A673 (cell line): Measurements from ENCODE around the gene GAK. TPM values are rescaled to one million over a fixed set of nuclear protein-coding genes. Genes with fewer than 3 reads are reported as not detected.

Source experiments
- BruUV-seq: library from RNA; stranded (reverse); fragments of 400-500 nt; replicated peaks from 2 replicates; lab custom pipeline; 2021; lab: Mats Ljungman, UMichigan
- CTCF ChIA-PET: fragments of 300-600 bp; sonication (Branson Sonifier 250); formaldehyde crosslinking; loops from one replicate; lab custom pipeline; 2022; ENCODE audit warnings: antibody characterized with exemption; lab: Charles Lee
- POLR2A ChIA-PET: fragments of 300-600 bp; sonication (Branson Sonifier 250); formaldehyde crosslinking; loops from one replicate; lab custom pipeline; 2022; ENCODE audit warnings: antibody characterized with exemption; ENCODE audit not compliant: low non-redundant PET; lab: Charles Lee
- DNase-seq: peaks from one replicate; pipeline ENCODE4 v3.0.0-alpha.2; 2015; ENCODE audit warnings: low spot score
- H3K27ac ChIP-seq: fragments of 200-600 bp; sonication (generic); 2 replicates; pipeline ENCODE4 v1.5.1; 2016; ENCODE audit warnings: mixed run types, low read depth, mild to moderate bottlenecking, mixed read lengths, antibody characterized with exemption, low read length; ENCODE audit not compliant: poor library complexity, severe bottlenecking
- H3K27me3 ChIP-seq: fragments of 200-600 bp; sonication (generic); replicated peaks from 2 replicates; pipeline ENCODE4 v1.6.1; 2017; ENCODE audit warnings: mixed run types, low read depth, mild to moderate bottlenecking, mixed read lengths, antibody characterized with exemption, low read length; ENCODE audit not compliant: insufficient read depth, poor library complexity
- H3K36me3 ChIP-seq: fragments of 200-600 bp; sonication (generic); 2 replicates; pipeline ENCODE4 v1.6.1; 2016; ENCODE audit warnings: mixed run types, mild to moderate bottlenecking, mixed read lengths, antibody characterized with exemption, low read length; ENCODE audit not compliant: insufficient read depth, poor library complexity, severe bottlenecking
- H3K4me1 ChIP-seq: fragments of 200-600 bp; sonication (generic); 2 replicates; pipeline ENCODE4 v1.6.1; 2017; ENCODE audit warnings: mixed run types, mild to moderate bottlenecking, mixed read lengths, antibody characterized with exemption, low read length; ENCODE audit not compliant: insufficient read depth, poor library complexity, severe bottlenecking
- H3K4me3 ChIP-seq: fragments of 200-600 bp; sonication (generic); 2 replicates; pipeline ENCODE4 v1.5.1; 2016; ENCODE audit warnings: low read depth, mixed run types, mild to moderate bottlenecking, mixed read lengths, low read length; ENCODE audit not compliant: poor library complexity, severe bottlenecking
- H3K9me3 ChIP-seq: fragments of 200-600 bp; sonication (generic); 2 replicates; pipeline ENCODE4 v1.6.1; 2016; ENCODE audit warnings: mixed run types, low read depth, mild to moderate bottlenecking, mixed read lengths, antibody characterized with exemption, low read length; ENCODE audit not compliant: poor library complexity, severe bottlenecking
- EZH2 ChIP-seq: fragments of 200-600 bp; sonication (generic); IDR thresholded peaks from 2 replicates; pipeline ENCODE4 v1.6.1; 2017; ENCODE audit warnings: borderline replicate concordance, low read depth, mild to moderate bottlenecking, mixed read lengths, antibody characterized with exemption, low read length; ENCODE audit not compliant: poor library complexity, severe bottlenecking
- intact Hi-C: fragments of 100-400 bp; cut with micrococcal nuclease; formaldehyde crosslinking; loops from one replicate; pipeline ENCODE4 v1.10.0; 2022; ENCODE audit not compliant: unreplicated experiment
- total RNA-seq: library from RNA; stranded (reverse); gene quantifications from 2 replicates; pipeline ENCODE4 v1.2.3, GENCODE V29; 2021
- TF ChIP-seq, protein P1 (sequence below): fragments of 300-800, 200-600 bp; sonication (generic); conservative IDR thresholded peaks from 2 replicates; pipeline ENCODE4 v1.5.1; 2017; ENCODE audit warnings: low read depth, mild to moderate bottlenecking, antibody characterized with exemption, low read length, moderate library complexity, mixed read lengths

The GAK gene
- total RNA-seq, 1 experiment from 2014 or later = 96.2 TPM

DNA sequence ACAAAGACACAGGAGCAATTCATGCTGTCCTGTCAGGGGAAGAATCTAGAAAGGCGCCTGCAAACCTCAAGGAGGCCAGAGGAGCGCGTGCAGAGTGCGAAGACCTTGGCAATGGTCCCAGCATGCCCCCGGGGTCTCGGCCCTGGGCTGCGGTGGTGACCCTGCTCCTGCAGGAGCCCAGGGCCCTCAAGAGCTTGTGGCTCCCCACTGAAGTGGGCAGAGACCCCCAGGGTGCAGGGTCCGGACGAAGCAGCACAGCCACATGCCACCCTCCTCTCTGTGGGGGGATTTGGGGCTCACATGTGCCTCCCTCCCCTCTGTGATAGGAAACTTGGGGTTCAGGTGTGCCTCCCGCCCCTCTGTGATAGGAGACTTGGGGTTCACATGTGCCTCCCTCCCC, 39.3 kb downstream of the GAK start:
- ChIA-PET POLR2A (no interaction called here), CTCF (no interaction called here)
- TF ChIP-seq EZH2 = no peak
- TF ChIP-seq, protein P1, sequence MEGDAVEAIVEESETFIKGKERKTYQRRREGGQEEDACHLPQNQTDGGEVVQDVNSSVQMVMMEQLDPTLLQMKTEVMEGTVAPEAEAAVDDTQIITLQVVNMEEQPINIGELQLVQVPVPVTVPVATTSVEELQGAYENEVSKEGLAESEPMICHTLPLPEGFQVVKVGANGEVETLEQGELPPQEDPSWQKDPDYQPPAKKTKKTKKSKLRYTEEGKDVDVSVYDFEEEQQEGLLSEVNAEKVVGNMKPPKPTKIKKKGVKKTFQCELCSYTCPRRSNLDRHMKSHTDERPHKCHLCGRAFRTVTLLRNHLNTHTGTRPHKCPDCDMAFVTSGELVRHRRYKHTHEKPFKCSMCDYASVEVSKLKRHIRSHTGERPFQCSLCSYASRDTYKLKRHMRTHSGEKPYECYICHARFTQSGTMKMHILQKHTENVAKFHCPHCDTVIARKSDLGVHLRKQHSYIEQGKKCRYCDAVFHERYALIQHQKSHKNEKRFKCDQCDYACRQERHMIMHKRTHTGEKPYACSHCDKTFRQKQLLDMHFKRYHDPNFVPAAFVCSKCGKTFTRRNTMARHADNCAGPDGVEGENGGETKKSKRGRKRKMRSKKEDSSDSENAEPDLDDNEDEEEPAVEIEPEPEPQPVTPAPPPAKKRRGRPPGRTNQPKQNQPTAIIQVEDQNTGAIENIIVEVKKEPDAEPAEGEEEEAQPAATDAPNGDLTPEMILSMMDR = no peak
- BruUV-seq = no TSS peak
- intact Hi-C loops = no loop called here
- Histone ChIP-seq H3K27me3 (no peaks in the 10 kb centered on the region), H3K27ac (no peak overlapping the region), H3K4me1 (no peaks in the 10 kb centered on the region), H3K9me3 (no peaks in the 10 kb centered on the region), H3K4me3 (no peak overlapping the region), H3K36me3 (peaks cover 7% of the 10 kb centered on the region)
- no peak for DNase-seq

DNA sequence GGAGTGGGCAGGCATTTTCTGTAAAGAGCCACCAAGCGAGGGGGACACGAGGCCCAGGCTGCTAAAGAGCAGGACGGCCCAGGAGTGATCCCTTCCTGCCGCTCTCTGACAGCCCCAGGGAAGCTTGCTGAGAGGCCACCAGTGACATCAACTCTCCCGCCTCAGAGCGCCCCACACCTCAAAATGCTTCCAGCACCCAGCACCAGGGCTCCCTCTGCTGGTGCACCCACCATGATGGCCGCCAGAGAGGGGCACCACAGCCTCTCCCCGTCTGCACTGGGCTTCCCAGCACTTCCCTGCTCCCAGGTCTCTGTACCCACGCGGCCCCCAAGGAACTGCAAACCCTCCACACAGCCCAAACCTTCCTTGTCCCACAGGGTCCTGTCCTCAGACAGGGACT, 40.4 kb downstream of the GAK start:
- Histone ChIP-seq H3K4me1 (no peaks in the 10 kb centered on the region), H3K4me3 (no peak overlapping the region), H3K27ac (no peak overlapping the region), H3K9me3 (no peaks in the 10 kb centered on the region), H3K36me3 (peaks cover 7% of the 10 kb centered on the region), H3K27me3 (no peaks in the 10 kb centered on the region)
- intact Hi-C loops = no loop called here
- POLR2A ChIA-PET = no interaction called here
- CTCF ChIA-PET = no interaction called here
- BruUV-seq = no TSS peak
- TF ChIP-seq EZH2 = no peak
- TF ChIP-seq, protein P1 = peak; percentile 39; the same call in 1 of the 2 replicates
- DNase-seq = peak; percentile 26

DNA sequence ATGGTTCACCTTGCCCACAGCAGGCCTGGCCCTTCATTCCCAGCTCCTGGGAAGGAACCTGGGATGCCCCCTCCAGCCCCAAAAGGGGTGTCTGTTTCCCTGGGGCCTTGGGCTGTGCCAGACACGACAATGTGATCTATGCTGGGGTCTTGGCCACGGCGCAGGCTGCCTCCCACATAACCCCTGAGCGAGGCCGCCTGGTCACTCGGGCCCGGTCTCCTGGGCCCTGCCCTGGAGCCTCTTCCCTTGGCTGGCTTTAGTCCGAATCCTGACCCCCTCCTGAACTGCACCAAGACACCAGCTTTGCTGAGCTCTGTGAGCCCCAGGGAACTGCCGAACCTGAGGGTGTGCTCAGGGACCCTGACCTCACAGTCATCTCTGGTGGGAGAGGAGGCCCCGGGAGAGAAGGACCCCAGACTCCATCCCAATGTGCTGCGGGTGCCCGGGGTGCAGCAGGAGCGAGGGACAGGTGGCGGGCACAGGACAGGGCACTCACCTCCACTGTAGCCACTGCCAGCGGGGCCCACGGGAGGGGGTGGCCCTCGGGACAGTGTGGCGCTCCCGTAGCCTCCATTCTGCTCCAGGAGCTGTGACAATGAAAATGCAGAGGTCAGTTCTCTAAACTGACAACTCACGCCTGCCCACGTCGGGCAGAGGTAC, 42.0 kb downstream of the GAK start:
- TF ChIP-seq EZH2 = no peak
- TF ChIP-seq, protein P1 = no peak
- CTCF ChIA-PET = no interaction called here
- intact Hi-C loops = no loop called here

More for the DNA sequence above, 42.0 kb downstream of the GAK start:
- DNase-seq = no peak
- POLR2A ChIA-PET = no interaction called here
- no peaks in the 10 kb centered on the region for H3K9me3 ChIP-seq
- peaks cover 5% of the 10 kb centered on the region for H3K36me3 ChIP-seq
- H3K27me3 ChIP-seq = no peaks in the 10 kb centered on the region
- H3K4me1 ChIP-seq = no peaks in the 10 kb centered on the region
- BruUV-seq = no TSS peak
- no peak overlapping the region for H3K27ac ChIP-seq
- no peak overlapping the region for H3K4me3 ChIP-seq
